PC-3 (cell line): ENCODE results near the gene ZNF587B. TPM values are rescaled to one million over a fixed set of nuclear protein-coding genes. Genes with fewer than 3 reads are reported as not detected.
"Not testable (repeated sequence)": the region's sequence is repeated elsewhere in the genome, so short reads cannot be mapped to it uniquely, and the experiment has no call there.

ENCODE experiments used
- ATAC-seq: fragments of 200-7000 bp; cut with Tn5 transposase; 2 replicates; pipeline ENCODE4 v1.9.1; 2020; ENCODE audit warnings: mild to moderate bottlenecking, moderate library complexity
- BruUV-seq: library from RNA; stranded (reverse); fragments of 400-500 nt; replicated peaks from 2 replicates; lab custom pipeline; 2021; lab: Mats Ljungman, UMichigan
- CTCF ChIA-PET: fragments of 300-600 bp; sonication (Branson Sonifier 250); formaldehyde crosslinking; loops from one replicate; lab custom pipeline; 2022; ENCODE audit warnings: antibody characterized with exemption; lab: Charles Lee
- POLR2A ChIA-PET: fragments of 300-600 bp; sonication (Branson Sonifier 250); formaldehyde crosslinking; loops from one replicate; lab custom pipeline; 2022; ENCODE audit warnings: antibody characterized with exemption; ENCODE audit not compliant: unreplicated experiment; lab: Charles Lee
- DNase-seq: peaks from one replicate; pipeline ENCODE4 v3.0.0-alpha.2; 2015
- H2AFZ ChIP-seq: fragments of 300-600 bp; sonication (generic); 2 replicates; pipeline ENCODE4 v1.6.0; 2016; ENCODE audit warnings: antibody characterized with exemption, low read length
- H3F3A ChIP-seq: fragments of 300-600 bp; sonication (generic); one replicate; pipeline ENCODE4 v1.6.0; 2017; ENCODE audit warnings: antibody characterized with exemption, low read length, control low read depth, mild to moderate bottlenecking; ENCODE audit not compliant: unreplicated experiment
- H3K27ac ChIP-seq: fragments of 300-600 bp; sonication (generic); 2 replicates; pipeline ENCODE4 v1.5.1; 2016; ENCODE audit warnings: mild to moderate bottlenecking, low read length
- H3K27me3 ChIP-seq: fragments of 300-600 bp; sonication (generic); 2 replicates; pipeline ENCODE4 v1.6.1; 2016; ENCODE audit warnings: low read length, mixed read lengths
- H3K36me3 ChIP-seq: fragments of 300-600 bp; sonication (generic); 2 replicates; pipeline ENCODE4 v1.6.1; 2016; ENCODE audit warnings: low read depth, mixed run types, low read length, mixed read lengths
- H3K4me1 ChIP-seq: fragments of 300-600 bp; sonication (generic); 2 replicates; pipeline ENCODE4 v1.5.1; 2016; ENCODE audit warnings: low read length; ENCODE audit not compliant: insufficient read depth
- H3K4me2 ChIP-seq: fragments of 300-600 bp; sonication (generic); 2 replicates; pipeline ENCODE4 v1.6.0; 2016; ENCODE audit warnings: low read length
- H3K4me3 ChIP-seq: fragments of 300-600 bp; sonication (generic); 2 replicates; pipeline ENCODE4 v1.5.1; 2016; ENCODE audit warnings: mild to moderate bottlenecking, low read length, mixed read lengths
- H3K79me2 ChIP-seq: fragments of 300-600 bp; sonication (generic); 2 replicates; pipeline ENCODE4 v1.6.1; 2017; ENCODE audit warnings: low read length, mixed read lengths
- H3K9ac ChIP-seq: fragments of 300-600 bp; sonication (generic); 2 replicates; pipeline ENCODE4 v1.6.0; 2016; ENCODE audit warnings: mild to moderate bottlenecking, low read length
- H3K9me2 ChIP-seq: fragments of 300-600 bp; sonication (generic); replicated peaks from 2 replicates; pipeline ENCODE4 v1.6.1; 2016; ENCODE audit warnings: mixed run types, low read length, mixed read lengths
- H3K9me3 ChIP-seq: fragments of 300-600 bp; sonication (generic); 2 replicates; pipeline ENCODE4 v1.6.1; 2016; ENCODE audit warnings: low read length, mixed read lengths
- H4K20me1 ChIP-seq: fragments of 300-600 bp; sonication (generic); 2 replicates; pipeline ENCODE4 v1.6.1; 2016; ENCODE audit warnings: low read length, mixed read lengths
- CTCF ChIP-seq: fragments of 300-600 bp; sonication (generic); conservative IDR thresholded peaks from 2 replicates; pipeline ENCODE4 v1.5.1; 2017; ENCODE audit warnings: antibody characterized with exemption, low read depth, mild to moderate bottlenecking, low read length
- EZH2 ChIP-seq: fragments of 300-600 bp; sonication (generic); IDR thresholded peaks from one replicate; pipeline ENCODE4 v1.6.1; 2017; ENCODE audit warnings: antibody characterized with exemption, mild to moderate bottlenecking, low read length; ENCODE audit not compliant: unreplicated experiment
- EZH2phosphoT487 ChIP-seq: fragments of 300-600 bp; sonication (generic); IDR thresholded peaks from 2 replicates; pipeline ENCODE4 v1.6.1; 2018; ENCODE audit warnings: mild to moderate bottlenecking, antibody characterized with exemption, low read length, borderline replicate concordance
- intact Hi-C: fragments of 100-400 bp; cut with micrococcal nuclease; formaldehyde crosslinking; loops from 2 replicates; pipeline ENCODE4 v1.9.0; 2023
- total RNA-seq: library from RNA; depleted of rRNA; stranded (reverse); fragments of >200 nt; gene quantifications from 2 replicates; pipeline ENCODE4 v1.2.3, GENCODE V29; 2014

Gene ZNF587B
- total RNA-seq, 1 experiment from 2014 or later, result 21.2 TPM

GRCh38 chr19:57872450-57872849 is 42.4 kb downstream of the ZNF587B start:
- H2AFZ ChIP-seq, result no peak overlapping the region
- H4K20me1 ChIP-seq, result no peaks in the 10 kb centered on the region
- H3K9me3 ChIP-seq, result peaks cover 38% of the 10 kb centered on the region
- ATAC-seq, result no peak
- H3K9ac ChIP-seq, result no peak overlapping the region
- H3K36me3 ChIP-seq, result peaks cover 45% of the 10 kb centered on the region
- CTCF ChIA-PET, result no interaction called here
- no peak overlapping the region for H3K4me3 ChIP-seq
- no peak overlapping the region for H3K4me2 ChIP-seq
- H3K27ac ChIP-seq, result no peak overlapping the region
- intact Hi-C loops, result no loop called here
- no peaks in the 10 kb centered on the region for H3K79me2 ChIP-seq
- no peak for TF ChIP-seq EZH2
- no peak for TF ChIP-seq EZH2phosphoT487
- no peak for TF ChIP-seq CTCF
- H3K27me3 ChIP-seq, result no peaks in the 10 kb centered on the region
- H3K9me2 ChIP-seq, result no peaks in the 10 kb centered on the region
- no peak for DNase-seq
- POLR2A ChIA-PET, result no interaction called here
- no TSS peak for BruUV-seq
- H3F3A ChIP-seq, result no peaks in the 10 kb centered on the region
- H3K4me1 ChIP-seq, result no peaks in the 10 kb centered on the region

GRCh38 chr19:57873883-57874799 is 44.0 kb downstream of the ZNF587B start:
- H3K27me3 ChIP-seq, H3K9ac ChIP-seq, POLR2A ChIA-PET, H4K20me1 ChIP-seq, H3K9me2 ChIP-seq, H2AFZ ChIP-seq, CTCF ChIA-PET, ATAC-seq, H3K4me3 ChIP-seq, DNase-seq, H3K79me2 ChIP-seq, H3K4me1 ChIP-seq, H3K27ac ChIP-seq, H3F3A ChIP-seq, H3K4me2 ChIP-seq, intact Hi-C loops, BruUV-seq: not testable (repeated sequence)
- H3K9me3 ChIP-seq, result peaks cover 34% of the 10 kb centered on the region
- peaks cover 36% of the 10 kb centered on the region; the same call in 1 of the 2 replicates for H3K36me3 ChIP-seq

- H3K27me3 ChIP-seq, result no peaks in the 10 kb centered on the region
- H3K36me3 ChIP-seq, result peaks cover 12% of the 10 kb centered on the region
- intact Hi-C loops, result no loop called here
- peaks cover 9% of the 10 kb centered on the region for H3K9me3 ChIP-seq
- no peaks in the 10 kb centered on the region for H3F3A ChIP-seq
- ChIA-PET CTCF (no interaction called here), POLR2A (no interaction called here)
- TF ChIP-seq EZH2, result no peak
- TF ChIP-seq CTCF, result no peak
- TF ChIP-seq EZH2phosphoT487, result no peak
- H3K4me3 ChIP-seq, result no peak overlapping the region
- no peak overlapping the region for H3K9ac ChIP-seq
- no peak for DNase-seq
- H3K79me2 ChIP-seq, result no peaks in the 10 kb centered on the region
- H2AFZ ChIP-seq, result no peak overlapping the region
- no peaks in the 10 kb centered on the region for H3K9me2 ChIP-seq
- H3K4me1 ChIP-seq, result no peaks in the 10 kb centered on the region
- no peak overlapping the region for H3K4me2 ChIP-seq
- ATAC-seq, result no peak
- BruUV-seq, result no TSS peak
- H4K20me1 ChIP-seq, result no peaks in the 10 kb centered on the region
- no peak overlapping the region for H3K27ac ChIP-seq
Observed at GRCh38 chr19:57886046-57886445, 55.9 kb downstream of the ZNF587B start.
